HuH-7.5 (cell line): Measurements from ENCODE around the gene DDX51.

Experiments used
- DNase-seq: peaks from one replicate; pipeline ENCODE4 v3.0.0; 2011; ENCODE audit warnings: low spot score

Gene DDX51

DNA sequence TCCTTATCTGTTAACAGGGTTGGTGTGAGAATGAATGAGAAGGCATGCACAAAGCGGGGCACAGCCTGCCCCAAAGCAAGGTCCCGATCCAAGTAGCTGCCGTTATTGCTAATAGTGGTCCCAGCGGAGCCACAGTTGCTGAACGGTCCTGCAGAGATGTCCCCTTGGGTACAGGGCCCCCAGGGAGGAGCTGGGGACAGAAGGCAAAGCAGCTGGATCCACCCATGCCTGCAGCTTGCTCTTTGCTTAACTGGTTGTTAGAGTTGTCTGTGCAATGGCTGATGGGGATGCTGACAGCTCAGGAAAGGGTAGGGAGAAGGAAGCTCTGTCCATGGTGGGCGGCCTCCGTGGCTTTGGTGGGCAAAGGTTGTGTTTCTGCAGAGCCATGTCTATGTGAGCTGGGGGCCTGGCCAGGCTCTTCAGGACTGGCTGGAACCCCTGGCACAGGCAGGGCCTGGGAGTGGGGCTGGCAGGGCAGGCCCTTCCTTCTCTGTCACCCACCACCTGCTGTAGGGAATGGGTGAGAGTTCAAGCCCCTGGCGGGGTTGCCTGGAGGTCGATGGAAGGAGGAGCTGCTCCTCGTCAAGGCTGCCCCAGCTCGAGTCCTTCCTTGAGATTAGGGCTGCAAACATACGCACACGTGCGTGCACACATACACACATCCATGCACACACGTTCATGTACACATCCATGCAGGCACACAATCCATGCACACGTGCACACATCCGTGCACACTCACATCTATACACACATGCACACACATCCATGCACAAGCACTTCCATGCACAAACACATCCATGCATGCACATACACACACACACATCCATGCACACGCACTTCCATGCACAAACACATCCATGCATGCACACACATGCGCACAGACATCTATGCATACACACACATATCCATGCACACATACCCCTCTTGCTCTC, 35.6 kb upstream of the DDX51 start:
- DNase-seq: no peak

DNA sequence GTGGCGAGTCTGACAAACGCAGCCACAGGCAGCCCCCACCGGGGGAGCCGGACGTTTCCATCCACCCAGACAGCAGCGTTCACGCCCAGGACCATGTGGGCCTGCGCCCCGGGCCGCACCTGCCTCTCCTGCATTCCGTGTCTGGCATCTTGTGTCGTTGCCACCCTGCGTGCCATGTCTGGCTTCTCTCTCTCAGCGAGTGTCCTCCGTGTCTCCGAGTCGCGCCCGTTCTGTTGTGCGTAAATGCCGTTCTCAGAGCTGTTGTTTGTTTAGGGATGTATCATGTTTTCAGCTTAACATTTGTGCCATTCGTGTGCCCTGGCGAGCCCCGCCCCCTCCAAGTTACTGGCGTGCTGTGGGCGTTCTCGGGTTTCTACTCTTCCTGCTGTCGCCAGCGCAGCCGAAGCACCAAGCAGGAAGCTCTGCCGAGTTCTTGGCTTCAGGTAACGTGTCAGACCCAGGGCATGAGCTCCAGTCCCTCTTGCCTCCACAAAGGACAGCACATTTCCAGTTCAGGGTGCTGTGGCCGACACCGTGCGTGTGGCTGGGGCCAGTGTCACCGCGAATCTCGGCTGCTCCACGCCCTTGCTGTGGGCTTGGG, 34.8 kb upstream of the DDX51 start:
- no peak for DNase-seq

DNA sequence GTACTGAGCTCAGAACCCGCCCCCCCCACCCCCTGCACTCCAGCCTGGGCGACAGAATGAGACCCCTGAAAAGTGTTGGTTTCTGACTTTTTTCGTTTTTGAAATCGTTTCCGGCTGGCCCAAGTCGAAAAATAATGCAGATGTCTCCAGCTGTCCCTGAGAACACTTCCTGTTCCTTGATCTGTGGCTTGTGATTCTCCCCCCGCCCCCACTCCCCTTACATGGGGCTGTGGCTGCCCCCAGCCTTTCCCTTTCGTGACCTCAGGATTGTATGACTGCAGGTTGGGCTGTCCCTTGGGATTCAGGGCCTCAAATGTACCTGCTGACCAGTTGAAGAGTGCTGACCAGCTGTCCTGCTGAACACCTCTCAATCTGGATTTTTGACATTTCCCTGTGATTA, 34.2 kb upstream of the DDX51 start:
- DNase-seq: no peak

DNA sequence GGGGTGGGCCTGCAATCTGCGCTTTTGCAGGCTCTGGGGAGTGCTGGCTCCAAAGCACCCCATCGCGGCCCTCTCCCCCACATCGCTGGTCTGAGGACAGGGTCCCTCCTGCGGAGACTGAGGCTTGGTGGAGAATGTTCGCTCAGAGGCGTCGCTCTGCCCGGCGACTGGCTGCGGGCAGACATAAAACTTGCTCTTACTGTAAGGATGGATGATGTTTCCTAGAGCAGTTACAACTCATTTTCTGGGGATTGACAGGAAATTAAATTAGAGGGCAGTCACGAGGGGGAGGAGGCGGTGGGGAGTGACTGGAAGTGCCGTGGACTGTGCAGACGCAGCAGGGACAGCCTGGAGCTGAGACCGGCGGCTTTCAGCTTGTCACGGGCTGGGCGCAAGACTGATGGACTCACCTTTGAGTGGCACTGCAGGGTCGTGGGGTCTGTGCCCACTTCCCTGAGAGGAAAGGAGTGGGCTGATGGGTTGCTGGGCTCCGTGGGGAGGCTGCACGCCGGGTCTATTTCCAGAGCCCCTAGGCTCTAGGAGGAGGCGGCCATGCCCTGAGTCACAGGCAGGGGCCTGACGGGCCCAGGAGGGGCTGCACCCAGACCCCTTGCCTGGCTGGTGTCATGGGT, 32.9 kb upstream of the DDX51 start:
- no peak for DNase-seq

DNA sequence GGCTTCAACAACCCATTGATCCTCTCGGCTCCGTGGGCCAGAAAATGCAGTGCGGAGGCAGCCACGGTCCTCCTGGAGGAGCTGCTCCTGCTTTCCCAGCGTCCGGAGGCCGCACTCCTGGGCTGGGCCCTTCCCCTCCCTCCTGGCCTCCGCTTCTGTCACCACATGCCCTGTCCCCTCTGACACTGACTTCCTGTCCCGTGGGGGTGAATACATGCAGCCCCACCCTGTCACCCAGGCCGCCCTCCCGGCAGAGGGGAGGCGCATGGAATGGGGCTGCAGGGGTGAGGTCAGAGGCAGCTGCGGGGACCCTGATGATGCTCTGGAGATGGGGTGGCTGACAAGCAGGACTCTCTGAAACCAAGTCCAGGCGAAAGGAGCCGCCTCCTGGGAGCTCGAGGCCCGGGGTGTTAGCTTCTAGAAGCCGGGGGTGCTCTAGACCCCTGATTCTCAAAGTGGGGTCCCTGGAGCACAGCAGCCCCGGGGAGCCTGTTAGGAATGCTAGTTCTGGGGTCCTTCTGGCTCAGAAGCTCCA, 32.3 kb upstream of the DDX51 start:
- no peak for DNase-seq

DNA sequence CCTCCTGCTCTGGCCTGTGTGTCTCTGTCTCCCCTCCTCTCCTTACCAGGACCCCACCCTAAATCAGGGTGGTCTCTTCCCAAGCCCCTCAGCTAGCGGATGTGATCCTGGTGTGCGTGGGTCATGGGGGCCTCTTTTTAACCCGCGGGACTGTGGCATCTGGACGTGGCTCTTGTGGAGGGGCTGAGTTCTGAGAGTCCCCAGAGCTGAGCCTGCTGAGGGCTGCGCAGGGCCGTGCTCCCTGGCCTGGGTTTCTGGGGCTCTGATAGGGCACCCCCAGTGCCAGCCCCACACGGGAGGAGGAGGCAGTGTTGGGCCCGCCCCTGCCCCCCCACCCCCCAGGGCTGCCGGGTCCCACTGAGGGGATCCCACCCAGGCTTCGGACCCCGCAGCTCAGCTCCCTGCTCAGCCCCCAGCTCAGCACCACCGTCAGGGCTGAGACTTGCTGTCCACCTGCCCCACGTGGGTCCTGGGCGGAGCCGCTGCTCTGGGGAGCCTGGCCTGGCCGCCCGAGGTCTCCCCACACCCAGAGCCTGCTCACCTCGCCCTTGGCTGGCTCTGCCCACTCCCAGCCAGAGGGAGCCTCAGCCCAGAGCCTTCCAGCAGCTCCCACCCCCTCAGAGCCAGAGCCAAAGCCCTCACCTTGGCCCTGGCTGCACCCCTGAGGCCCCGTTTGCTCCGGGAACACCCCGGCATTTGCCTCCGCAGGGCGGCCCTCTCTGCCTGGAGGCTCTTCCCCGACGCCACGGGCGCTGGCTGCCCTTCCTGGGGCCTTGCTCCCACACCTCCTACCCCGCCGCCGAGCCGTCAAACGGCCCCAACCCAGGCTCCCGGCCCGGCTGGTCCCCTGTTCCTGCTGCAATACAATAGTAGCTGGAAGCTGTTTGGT, 31.6 kb upstream of the DDX51 start:
- DNase-seq: no peak

DNA sequence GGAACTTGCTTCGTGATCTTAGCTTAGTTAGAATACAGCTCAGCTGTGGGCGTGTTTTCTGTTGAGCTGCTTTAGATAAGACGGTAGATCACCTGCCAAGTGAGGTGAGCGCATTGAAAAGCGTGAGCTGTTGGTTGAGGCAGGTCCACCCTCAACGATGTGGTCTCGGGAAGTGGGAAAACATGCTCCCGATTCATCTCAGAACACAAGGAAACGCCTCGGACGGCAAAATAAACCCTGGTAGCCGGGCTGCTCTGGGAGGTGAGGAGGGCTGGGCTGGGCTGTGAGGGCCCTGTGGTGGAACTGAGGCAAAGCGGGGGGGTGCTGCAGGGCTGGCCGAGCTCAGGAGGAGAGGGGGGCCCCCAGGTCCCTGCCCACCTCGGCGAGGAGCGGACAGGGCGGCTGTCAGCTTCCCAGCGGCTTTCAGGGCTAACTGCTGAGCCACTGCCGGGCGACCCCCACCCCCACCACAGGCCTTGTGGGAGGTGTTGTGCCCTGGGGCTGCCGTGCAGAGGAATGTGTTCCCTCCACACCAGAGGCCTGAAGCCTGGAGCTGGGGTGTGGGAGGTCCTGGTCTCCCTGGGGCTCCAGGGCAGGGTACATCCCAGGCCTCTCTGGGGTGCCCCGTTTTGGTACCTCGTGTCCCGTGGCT, 30.8 kb upstream of the DDX51 start:
- DNase-seq: no peak

DNA sequence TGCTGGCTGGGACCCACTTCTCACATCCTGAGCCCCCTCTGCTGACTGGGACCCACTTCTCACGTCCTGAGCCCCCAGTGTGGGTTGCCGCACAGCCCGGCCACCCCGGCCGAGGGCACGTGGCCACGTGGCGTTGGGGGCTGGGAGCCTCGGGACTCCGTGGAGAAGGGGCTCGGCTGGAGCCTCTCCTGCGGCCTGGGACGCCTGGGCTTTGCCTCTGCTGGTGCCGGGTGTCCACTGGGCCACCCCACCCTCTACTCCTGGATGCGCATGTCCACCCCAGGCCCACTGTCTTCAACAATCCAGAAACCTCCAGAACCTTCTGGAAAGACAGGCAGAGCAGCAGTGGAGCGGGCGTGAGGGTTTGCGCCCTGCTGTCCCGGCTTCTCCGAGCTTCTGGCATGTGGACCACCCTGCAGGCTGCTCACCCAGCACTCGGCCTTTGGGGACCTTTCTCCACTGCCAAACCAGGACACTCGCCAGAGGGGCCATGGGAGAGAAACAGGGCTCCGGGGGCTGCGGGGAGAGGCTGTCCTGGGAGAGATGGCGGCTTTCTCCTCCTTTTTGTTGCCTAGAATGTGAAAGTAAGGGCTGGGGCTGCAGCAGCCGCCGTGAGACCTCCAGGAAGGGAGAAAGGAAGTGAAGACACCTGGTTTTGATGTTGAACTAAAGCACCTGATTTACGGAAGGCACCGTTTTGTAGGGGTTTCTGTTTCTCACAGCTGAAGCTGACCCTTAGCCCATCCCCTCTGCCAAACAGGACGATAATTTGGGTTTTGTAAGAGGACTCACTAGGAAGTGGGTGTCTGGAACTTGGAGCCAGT, 30.1 kb upstream of the DDX51 start:
- DNase-seq: no peak

DNA sequence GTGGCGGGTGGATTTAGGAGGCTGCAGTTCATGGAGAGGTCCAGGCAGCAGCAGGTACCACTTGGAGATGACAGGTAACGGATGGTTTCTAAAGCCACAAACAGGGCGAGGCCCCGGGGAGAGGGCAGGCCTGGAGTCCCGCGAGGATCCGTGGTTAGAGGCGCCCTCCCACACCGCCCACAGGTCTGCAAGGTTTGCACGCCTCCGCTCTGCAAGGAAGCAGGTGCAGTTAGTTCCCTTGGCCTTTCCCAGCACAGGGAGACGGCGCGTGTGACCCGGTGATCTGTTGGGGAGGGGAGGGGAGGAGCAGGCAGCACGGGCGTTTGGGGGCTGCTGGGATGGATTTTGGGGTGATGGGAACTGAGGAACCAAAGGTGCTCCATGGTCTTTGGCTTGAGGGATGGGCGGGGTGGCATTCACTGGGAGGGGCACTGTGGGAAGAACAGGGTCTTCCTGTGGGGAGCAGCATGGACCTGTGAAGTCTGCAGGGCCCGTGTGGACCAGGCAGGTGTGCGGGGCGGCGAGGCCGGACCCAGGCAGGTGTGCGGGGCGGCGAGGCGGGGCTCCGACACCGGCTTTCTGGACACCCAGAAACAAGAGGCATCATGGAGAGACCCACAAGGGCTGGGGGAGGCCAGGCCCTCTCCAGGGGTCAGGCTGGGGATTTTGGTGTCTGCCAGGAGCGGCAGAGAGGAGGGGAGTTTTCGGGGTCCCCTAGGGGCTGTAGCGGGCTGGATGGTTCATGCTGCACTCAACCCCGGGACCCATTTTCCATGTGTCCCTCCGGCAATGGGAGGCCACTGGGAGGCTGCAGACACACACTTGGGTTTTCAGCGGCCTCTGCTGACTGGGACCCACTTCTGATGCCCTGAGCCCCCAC, 29.3 kb upstream of the DDX51 start:
- DNase-seq: no peak

DNA sequence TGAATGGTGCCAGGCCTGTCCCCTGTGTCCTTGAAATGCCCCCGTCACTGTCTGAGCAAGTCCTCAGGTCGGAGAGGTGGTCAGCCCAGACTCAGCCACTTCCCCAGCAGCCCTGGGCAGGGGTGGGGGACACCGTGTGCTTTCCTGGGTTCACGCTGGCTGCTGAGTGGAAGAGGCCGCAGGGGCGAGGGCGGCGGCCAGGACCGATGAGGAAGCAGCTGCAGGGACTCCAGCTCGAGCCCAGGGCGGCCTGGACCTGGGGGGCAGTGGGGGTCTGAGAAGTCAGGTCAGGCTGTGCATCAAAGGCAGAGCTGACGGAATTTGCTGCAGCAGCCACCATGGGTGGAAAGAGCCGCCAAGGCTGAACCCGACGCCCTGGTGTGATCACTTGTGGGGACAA, 28.5 kb upstream of the DDX51 start:
- no peak for DNase-seq

DNA sequence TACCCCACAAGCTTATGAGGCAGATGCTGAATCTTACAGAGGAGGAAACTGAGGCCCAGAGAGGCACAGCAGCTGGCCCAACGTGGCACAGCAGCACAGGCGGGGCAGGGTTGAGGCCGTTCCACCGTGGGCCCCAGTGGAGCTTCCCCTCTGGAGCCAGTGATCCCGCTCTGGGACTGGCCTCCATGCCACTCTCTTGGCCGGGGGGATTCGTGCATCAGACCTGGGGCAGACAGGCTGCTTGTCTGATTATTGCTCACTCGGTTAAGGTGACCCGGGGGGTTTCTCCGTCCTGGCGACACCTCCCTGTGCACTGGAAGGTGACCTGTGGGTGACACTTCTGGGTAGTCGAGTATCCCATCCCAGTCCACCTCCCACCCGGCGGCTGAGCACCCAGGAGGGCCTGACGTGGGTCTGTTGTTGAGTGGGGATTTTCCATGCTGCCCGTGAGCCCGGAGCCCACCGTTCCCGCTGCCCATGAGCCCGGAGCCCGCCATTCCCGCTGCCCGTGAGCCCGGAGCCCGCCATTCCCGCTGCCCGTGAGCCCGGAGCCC, 27.9 kb upstream of the DDX51 start:
- DNase-seq: no peak

DNA sequence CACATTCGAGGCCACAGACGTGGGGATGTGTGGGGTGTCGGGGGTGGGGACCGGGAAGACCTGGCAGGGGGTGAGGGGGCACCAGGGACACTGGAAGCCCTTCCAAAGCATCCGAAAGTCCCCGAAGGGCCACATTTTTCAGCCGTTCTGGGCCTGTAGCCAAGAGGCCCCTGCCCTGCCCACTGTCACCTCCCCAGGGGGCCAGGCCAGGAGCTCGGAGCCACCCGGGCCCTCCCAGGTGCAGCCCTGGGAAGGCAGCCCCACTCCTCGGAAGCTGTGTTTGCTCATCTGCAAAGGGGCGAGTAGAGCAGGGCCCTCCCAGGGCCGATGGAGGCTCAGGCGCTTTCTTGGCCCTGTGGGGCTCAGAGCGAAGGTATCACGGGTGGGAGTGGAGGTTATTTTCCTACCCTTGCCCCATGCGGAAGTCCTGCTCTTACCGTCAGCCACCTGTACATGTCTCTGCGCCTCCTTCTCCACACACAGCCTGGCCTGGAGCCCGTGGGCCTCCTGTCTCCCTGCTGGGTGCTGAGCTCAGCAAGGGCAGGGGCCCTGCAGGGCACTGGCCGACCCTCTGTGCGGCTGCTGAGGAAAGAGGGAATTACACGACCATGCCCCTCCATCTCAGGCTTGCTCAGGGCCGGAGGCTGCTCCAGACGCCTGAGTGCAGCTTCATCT, 27.3 kb upstream of the DDX51 start:
- no peak for DNase-seq

DNA sequence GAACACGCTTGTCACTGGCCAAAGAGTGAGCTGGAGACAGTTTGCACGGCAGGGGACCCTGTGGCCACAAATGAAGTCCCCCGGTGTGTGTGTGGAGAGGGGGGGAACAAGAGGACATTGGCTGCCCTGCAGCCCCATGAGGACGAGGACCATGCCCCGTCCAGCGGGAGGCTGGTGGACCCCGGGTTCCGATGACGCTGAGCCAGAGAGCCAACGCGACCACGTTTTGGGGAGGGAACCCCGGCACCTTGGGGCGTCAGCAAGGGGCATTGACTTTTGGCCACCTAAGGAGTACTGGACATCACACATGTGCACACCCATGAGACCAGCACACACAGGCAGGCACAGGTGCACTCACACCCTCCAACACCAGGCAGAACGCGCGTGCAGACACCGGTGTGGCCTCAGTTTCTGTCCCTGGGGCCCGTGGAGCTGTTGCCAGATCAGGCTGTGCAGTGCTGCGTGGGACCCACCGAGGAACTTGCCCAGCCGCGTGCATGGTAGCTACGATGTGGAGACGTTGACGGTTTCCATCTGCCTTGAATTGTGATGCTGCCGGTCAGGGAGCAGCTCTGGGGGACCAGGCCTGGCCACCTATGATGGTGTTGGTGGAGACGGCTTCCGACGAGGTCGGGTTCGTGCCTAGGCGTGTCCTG, 26.6 kb upstream of the DDX51 start:
- no peak for DNase-seq

DNA sequence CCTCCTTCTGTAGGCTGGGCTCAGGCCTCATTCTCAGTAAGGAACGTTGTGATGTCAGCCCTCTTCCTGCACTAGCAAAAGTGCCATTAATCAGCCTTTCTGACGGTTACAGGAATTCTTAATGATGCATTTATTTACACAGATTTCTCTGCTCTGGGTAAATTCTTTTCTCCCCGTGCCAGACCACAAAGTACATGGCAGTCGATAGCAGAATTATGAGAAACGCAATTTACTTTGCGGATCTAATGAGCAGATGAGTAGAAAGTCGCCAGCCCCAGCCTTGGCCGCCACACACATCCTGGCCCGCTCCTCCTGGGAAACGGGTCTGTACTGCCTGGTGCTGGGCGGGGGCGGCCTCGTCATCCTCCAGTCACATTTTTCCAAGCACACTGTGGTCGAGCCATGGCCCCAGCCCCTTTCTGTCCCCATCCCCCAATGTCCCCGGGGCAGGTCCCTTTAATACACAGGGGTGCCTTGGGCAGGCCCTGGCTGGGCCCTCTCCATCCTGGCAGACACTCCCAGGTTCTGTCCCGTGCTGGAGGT, 26.0 kb upstream of the DDX51 start:
- DNase-seq: no peak

DNA sequence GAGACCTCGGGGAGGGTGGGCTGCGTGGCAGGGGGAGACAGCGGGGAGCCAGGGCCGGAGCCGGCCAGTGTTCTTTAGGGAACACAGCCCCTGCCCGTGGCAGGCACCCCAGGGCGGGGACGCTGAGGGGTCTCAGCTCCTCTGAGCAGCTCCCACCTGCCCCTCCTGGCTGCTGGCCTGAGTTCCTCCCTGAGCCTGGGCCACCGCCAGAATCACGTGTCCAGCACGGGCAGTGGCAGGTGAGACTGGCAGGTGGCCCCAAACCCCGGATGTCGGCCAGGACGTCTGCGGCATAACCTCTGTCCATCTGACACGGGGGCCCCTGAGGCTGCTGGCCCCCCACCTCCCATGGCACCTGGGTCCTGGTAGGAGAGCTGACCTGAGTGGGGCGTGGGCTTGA, 25.3 kb upstream of the DDX51 start:
- DNase-seq: no peak

DNA sequence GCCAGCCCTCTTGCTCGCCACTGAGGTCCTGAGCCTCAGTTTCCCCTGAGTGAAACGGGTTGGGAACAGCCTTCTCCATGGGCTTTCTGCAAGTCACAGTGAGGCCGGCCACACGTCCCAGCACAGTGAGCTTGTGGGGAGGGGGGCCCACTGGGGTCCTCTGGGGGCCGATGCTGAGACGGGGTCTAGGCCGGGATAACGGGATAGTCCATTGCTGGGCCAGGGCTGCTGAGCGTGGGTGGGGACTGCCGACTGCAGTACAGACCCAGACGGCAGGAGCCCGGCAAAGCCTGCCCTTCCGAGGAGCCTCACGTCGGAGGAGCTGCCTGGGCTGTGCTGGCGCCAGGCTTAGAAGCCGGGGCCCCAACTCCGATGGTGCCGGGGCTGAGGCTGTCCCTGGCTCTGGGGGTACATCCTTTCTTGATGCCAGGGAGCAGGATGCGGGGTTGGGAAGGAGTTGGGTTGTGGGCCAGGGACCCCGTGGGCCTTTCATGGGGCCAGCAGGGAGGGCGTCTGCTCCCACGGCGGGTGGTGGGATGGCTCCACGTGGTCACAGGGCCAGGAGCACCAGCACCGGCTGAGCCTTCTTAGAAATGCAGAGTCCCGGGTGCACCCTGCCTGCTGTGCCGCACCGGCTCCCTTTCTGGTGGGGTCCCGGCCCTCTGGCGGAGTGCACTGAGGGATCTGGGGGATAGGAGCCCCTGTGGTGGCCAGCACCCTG, 24.4 kb upstream of the DDX51 start:
- no peak for DNase-seq
